Stimulated activated CD4-positive, alpha-beta T cell treated with anti-CD3 and anti-CD28 coated beads, Interleukin-1b, Interleukin-23, amount 100 ng/mL, for 48 hours (primary cell): ENCODE data around the gene PDXK.
"Not testable (repeated sequence)": the region's sequence is repeated elsewhere in the genome, so short reads cannot be mapped to it uniquely, and the experiment has no call there.

Experiments used
- DNase-seq: peaks from one replicate; pipeline ENCODE4 v3.0.0-alpha.2; 2020

PDXK gene

DNA sequence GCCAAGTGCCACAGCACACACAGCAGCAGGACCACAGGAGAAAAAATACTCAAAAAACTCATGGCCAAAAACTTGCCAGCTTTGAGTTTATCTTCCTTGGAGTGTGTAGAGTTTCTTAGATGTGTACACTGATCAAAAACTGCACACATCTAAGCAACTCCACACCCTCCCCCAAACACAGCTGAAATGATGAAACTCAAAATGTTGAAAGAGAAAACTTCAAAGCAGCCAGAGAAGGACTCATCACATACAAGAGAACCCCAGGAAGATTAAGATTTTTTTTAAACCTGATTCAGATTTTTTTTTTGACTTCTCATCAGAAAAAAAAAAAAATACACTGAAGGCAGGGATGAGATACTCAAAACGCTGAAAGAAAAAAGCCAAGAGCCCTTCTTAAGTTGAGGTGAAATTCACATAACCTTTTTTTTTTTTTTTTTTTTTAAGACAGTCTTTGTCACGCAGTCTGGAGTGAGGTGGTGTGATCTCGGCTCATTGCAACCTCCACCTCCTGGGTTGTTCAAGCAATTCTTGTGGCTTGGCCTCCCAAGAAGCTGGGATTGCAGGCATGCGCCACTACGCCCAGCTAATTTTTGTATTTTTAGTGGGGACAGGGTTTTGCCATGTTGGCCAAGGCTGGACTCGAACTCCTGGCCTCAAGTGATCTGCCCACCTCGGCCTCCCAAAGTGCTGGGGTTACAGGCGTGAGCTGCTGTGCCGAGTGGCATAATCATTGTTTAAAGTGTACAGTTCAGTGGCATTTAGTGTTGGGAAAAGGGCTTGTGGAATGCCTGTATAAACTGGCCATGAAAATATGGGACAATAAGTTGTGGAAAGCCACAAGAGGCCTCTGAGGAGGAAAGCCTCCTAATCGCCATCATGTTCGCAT, 20.9 kb upstream of the PDXK start:
- no peak for DNase-seq

DNA sequence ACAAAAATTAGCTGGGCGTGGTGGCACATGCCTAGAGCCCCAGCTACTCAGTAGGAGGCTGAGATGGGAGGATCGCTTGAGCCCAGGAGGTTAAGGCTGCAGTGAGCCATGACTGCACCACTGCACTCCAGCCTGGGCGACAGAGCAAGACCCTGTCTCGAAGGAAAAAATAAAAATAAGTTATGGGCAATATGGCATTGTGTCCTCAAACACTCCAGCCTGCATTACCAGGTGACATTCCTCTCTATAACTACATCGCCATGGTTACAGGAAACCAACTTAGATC, 19.5 kb upstream of the PDXK start:
- DNase-seq, result not testable (repeated sequence)

DNA sequence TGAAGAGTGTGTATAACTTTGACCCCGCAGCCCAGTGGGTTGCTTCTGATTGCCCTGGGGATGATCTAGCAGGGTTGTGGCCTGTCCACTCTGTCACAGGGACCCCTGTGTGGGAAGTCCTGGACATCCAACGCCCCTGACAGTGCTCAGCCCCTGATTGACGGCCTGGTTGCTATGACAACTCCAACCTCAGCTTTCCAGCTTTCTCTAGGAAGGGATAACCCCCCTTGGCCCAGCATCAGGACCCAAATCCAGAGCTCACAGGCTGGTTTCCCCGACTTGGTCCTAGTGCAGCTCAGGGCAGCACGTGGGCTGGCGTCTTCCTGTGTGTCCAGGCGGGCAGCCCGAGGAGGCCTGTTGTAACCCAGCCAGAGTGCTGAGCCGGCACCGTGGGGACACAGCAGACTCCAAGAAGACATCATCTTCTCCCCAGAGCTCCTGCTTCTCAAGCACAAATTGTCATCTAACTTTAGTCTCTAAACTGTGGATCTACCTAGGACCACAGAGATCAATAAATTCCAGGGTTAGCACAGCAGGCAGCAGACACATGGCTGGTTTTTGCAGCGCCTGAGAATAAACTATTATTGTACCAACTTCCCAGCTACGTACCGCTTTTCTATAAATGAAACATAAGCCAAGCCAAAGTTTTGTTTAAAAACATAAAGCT, 18.9 kb upstream of the PDXK start:
- no peak for DNase-seq

- DNase-seq, result no peak
Observed at GRCh38 chr21:43701936-43702784, 16.8 kb upstream of the PDXK start.

DNA sequence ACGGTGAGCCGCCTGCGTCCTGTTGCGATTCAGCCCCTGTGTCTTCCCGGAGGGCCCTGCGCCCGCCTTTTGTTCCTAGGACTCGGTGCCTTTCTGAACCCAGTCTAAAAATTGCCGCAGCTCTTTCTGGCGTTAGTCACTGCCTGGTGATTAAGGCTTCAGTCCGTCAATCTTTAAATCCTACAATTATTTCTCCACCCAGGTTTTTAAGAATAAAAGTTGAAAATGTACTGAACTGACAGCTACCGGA, 16.2 kb upstream of the PDXK start:
- no peak for DNase-seq

GRCh38 chr21:43703035-43703880, 15.7 kb upstream of the PDXK start:
- no peak for DNase-seq

- DNase-seq, result no peak
Observed at GRCh38 chr21:43707462-43707861, 11.5 kb upstream of the PDXK start.

- no peak for DNase-seq
Observed at GRCh38 chr21:43708745-43709381, 10.1 kb upstream of the PDXK start.

DNA sequence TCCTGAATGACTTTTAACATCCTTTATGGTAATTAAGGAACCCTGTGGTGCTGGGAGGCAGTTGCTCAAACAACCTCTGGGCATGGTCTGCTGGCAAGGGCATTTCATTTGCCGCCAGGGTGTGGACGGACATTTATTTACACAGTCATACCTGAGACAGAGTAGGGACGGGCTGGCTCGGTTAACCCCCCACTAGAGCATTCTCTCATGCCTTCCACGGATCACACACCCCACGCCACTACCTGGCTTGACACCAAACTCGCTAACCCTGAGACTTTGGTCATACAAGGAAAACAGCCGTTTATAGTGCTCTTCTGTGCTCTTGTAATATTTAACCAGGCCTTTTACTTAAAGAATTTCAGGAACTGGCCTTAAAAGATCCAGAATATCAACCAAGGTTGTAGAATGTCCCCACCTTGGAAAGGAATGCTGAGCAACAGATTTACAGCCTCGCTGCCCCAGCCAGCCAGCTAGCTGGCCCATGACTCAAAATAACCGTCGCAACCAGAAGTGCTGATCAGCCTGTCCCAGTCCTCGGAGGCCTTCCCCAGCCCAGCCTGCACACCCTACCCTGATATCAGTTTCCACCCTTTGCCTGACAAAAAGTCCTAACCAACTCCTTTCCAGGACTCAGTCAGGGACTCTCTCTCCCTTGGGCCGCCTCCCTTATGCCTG, 6.5 kb upstream of the PDXK start:
- no peak for DNase-seq

GRCh38 chr21:43713123-43713522, 5.8 kb upstream of the PDXK start:
- DNase-seq, result not testable (repeated sequence)

DNA sequence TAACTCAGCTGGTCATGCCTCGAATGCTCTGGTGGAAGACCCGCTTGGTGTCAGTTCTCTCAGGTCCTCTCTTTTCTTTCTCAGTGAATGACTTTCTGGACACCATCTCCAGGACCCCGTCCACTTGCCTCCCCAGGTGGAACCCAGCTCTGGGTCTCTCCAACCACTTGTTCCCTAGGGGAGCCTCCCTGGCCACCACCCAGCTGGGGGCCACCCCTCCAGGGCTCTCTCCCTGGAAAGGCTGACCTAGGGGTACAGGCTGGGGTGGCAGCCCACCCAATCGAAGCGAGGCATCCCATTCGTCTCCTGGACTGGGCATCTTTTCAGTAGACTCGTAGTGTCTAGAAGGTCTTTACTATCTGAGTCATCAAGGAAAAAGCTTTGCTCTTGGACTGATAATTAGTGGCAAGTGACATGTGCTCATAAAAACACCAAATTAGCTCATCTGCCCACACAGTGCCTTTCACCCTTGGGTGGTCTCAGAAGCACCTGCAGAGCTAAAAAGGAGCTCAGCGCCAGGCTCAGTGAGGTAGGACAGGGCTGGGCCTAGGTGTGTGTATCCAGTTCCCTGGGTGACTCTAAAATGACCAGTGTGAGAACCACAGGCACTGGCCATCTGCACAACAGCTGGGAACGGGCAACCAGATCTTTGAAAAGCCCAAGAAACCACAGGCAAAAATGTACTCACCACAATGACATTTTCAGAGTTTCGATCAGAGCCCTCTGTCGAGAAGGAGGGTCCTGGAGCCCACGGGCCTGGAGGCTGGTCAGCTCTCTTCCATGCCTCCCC, 2.4 kb upstream of the PDXK start:
- DNase-seq, result no peak

DNA sequence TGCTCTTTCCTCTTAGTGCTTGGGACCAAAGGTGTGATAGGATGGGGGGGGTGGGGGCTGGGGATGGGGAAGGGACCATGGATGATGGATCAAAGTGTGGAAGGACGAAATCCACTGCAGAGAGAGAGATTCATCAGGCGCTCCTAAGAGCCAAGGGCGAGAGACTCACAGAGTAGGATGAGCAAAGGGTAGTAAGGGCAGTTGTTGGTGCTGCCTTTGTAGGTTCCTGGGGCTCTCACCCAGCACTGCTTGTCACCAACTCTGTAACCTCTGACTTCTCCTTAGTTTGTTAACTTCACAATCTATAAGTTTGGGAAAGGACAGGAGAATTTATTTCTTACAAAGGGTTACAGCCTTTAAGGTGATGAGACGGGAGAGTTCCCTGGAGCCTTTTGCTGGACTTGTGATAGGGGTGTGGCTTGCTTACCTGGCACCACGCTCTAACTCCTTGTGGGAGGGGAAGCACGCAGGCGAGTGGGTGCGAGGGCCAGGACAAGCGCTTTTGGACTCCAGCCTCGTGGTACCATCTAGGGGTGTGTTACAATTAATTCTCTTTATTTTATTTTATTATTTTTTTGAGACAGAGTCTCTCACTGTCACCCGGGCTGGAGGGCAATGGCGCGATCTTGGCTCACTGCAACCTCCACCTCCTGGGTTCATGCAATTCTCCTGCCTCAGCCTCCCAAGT, 1.6 kb upstream of the PDXK start:
- DNase-seq, result no peak

- DNase-seq, result no peak
Observed at GRCh38 chr21:43717967-43718871, 710 bp upstream of the PDXK start.

DNA sequence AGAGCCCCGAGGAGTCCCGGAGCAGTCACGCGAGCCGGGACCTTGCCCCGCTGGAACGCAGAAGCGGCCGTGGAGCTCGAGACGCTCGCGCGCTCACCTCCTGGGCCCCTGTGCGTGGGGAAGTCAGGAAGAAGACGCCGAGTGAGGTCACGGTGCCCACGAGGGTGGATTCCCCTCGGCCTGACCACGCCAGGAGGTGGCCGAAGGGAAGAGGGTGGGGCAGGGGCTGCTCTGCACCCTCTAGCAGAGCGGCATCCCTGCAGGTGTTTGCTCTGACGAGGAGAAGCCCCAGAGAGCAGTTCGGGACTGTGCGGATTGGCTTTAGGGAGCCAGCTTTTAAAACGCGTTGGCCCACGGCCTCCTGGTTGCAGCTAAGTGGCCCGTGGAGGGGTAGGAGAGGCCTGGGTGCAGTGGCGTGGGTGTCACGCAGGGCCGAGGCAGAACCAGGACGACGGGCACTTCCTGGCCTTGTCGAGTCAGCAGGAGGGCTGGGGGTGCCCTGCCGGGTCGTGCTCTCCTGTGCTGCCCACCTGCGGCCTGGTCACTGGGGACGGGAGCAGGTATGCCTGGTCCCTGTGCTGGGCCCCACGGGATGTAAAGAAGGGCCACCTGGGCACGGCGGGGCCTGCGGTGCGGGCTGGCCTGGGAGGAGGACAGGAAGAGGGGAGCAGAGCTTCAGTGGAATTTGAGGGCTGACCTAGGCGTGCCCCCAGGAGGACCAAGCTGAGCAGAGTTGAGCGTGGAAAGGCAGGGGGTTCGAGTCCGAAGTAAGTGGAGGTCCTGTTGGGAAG, 1.0 kb downstream of the PDXK start:
- no peak for DNase-seq

DNA sequence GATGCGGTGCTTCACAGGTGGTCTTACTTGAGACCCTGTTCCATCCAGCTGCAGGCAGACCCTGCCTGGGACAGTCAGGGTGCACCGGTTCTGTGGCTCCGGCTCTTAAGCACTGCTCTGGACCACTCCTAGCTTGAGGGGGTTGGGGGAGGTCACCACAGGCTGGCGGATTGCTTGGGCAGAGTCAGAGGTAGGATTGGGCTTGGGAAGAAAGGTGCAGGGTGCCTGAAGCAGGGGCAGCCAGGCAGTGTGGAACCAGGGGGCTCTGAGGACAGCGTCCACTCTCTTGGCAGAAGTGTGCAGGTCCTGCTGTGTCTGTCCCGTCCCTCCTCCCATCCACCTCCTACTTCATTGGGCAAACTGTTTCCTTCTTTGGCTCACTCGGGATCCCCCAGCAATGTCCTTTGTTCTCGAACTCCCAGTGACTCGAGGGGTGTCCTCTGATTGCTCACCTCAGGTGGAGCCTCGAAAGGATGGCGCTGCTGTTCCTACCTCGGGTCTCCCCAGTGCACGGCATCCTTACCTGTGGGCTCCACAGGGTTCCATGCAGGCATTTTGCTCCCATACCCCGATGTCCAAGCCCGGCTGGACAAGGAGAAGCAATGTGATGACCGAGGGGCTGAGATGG, 1.7 kb downstream of the PDXK start:
- no peak for DNase-seq

GRCh38 chr21:43721206-43721605, 2.3 kb downstream of the PDXK start:
- DNase-seq, result no peak

DNA sequence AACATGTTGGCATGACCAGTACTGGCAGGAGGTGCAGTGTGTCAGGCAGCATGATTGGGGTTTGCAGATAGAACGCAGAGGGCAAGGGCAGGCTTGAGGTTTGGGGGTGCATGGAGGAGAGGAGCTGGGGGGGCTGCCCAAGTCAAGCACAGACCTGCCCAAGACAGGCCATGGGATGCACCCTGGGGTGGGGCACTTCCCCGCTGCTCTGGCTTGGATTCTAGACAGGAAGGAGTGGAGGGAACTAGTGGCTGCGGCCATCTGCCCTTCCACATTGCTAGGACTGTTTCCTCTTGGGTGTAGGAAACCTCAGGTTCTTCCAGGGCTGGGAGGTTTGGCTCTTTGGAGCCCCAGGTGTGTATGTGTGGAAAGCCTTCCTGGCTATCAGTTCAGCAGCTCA, 3.0 kb downstream of the PDXK start:
- no peak for DNase-seq

DNA sequence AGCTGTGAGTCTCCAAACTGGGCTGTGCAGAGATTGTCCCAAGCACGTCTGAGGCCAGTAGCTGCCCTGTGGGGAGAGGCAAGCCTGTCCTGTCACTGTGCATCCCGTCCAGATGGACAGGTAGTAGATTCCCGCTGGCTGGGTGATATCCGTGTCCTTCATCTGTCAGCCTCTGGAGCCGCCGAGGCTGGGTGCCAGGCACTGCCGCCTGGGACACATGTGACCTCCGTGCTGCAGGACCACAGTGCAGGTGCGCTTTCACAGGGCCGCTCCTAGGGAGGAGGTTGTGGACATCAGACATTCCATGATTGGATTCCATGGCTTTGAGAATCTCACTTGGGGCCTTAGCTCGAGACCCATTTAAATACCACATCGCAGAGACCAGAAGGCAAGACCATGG, 4.7 kb downstream of the PDXK start:
- DNase-seq, result no peak
